Measurements from ENCODE around the gene SLC11A2. TPM values are rescaled to one million over a fixed set of nuclear protein-coding genes. Genes with fewer than 3 reads are reported as not detected.

Gene SLC11A2
- total and polyA plus RNA-seq, 2 donors (not counting 1 experiment from before 2014, with no cell fraction given) = 19.7 to 42.0 TPM

DNA sequence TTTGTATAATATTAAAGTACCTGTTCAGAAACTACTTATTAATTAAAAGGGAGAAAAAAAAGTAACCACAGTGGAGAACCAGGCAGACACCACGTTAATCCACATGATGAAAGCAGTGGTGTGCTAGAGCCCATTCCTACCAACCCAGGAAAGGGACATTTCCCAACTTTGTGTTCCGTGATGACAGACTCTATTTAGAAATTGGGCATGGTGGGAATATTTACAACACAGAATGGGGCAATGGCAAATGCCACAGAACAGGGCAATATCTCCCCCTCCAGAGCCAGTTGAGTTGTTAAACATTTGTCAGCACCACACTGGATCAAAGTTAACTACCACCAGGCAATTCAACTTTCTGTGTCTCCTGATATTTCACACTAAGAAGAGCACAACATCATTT is 75.1 kb downstream of the SLC11A2 start:
- Mint-ChIP-seq H3K27me3 (no peaks in the 10 kb centered on the region), H3K9me3 (ENCODE audit: insufficient read depth) (no peaks in the 10 kb centered on the region), H3K4me3 (no peak overlapping the region), H3K27ac (no peak overlapping the region), H3K4me1 (no peaks in the 10 kb centered on the region)
- Histone ChIP-seq H3K9me3 (ENCODE audit: control extremely low read depth in 1 of 3, control insufficient read depth in 2 of 3, insufficient read depth in 1 of 3, low read length in 2 of 3) (no peaks in the 10 kb centered on the region), H3K4me3 (ENCODE audit: control extremely low read depth in 1 of 5, extremely low read depth in 1 of 5, insufficient read depth in 1 of 5, low read depth in 2 of 5, low read length in 4 of 5) (no peak overlapping the region), H2AFZ (ENCODE audit: insufficient read depth, low read depth, low read length, poor library complexity, severe bottlenecking) (no peak overlapping the region), H3K9ac (ENCODE audit: low read length) (no peak overlapping the region), H3K27ac (ENCODE audit: low read length in 2 of 2) (no peak overlapping the region), H4K20me1 (ENCODE audit: control insufficient read depth, insufficient read depth, low read length, poor library complexity, severe bottlenecking) (no peaks in the 10 kb centered on the region), H3K79me2 (ENCODE audit: control insufficient read depth, insufficient read depth, low read length) (no peaks in the 10 kb centered on the region), H3K36me3 (replicated peaks in 1 of 2; ENCODE audit: control extremely low read depth in 1 of 2, control insufficient read depth in 1 of 2, extremely low read depth in 1 of 2, insufficient read depth in 2 of 2, low read length in 1 of 2) (no peaks in the 10 kb centered on the region), H3K4me1 (ENCODE audit: control insufficient read depth in 2 of 2, insufficient read depth in 2 of 2, low read length in 2 of 2) (no peaks in the 10 kb centered on the region), H3K27me3 (replicated peaks in 1 of 4; ENCODE audit: control extremely low read depth in 1 of 4, control insufficient read depth in 3 of 4, insufficient read depth in 4 of 4, low read length in 3 of 4) (no peaks in the 10 kb centered on the region), H3K4me2 (replicated peaks; ENCODE audit: low read depth, low read length, poor library complexity, severe bottlenecking) (no peak overlapping the region)
- no peak for ATAC-seq (ENCODE audit: low read depth)
- no peak for DNase-seq
- ChIA-PET POLR2A (interaction anchor here (0.6 kb wide), 1 partner anchor 19 kb away, joined by 4 read pairs; no protein-coding TSS in a partner anchor), CTCF (no interaction called here)
- no CpG with 5 or more reads among the region's 2 CpGs for WGBS (ENCODE audit: insufficient coverage)
- TF ChIP-seq, protein P1, sequence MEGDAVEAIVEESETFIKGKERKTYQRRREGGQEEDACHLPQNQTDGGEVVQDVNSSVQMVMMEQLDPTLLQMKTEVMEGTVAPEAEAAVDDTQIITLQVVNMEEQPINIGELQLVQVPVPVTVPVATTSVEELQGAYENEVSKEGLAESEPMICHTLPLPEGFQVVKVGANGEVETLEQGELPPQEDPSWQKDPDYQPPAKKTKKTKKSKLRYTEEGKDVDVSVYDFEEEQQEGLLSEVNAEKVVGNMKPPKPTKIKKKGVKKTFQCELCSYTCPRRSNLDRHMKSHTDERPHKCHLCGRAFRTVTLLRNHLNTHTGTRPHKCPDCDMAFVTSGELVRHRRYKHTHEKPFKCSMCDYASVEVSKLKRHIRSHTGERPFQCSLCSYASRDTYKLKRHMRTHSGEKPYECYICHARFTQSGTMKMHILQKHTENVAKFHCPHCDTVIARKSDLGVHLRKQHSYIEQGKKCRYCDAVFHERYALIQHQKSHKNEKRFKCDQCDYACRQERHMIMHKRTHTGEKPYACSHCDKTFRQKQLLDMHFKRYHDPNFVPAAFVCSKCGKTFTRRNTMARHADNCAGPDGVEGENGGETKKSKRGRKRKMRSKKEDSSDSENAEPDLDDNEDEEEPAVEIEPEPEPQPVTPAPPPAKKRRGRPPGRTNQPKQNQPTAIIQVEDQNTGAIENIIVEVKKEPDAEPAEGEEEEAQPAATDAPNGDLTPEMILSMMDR (IDR thresholded peaks at IDR 0.05) = no peak
- no peak for TF ChIP-seq EZH2 (IDR thresholded peaks at IDR 0.05; ENCODE audit: borderline replicate concordance, insufficient read depth, low read depth, low read length, poor library complexity, severe bottlenecking)
- intact Hi-C loops (cut with micrococcal nuclease) = no loop called here

DNA sequence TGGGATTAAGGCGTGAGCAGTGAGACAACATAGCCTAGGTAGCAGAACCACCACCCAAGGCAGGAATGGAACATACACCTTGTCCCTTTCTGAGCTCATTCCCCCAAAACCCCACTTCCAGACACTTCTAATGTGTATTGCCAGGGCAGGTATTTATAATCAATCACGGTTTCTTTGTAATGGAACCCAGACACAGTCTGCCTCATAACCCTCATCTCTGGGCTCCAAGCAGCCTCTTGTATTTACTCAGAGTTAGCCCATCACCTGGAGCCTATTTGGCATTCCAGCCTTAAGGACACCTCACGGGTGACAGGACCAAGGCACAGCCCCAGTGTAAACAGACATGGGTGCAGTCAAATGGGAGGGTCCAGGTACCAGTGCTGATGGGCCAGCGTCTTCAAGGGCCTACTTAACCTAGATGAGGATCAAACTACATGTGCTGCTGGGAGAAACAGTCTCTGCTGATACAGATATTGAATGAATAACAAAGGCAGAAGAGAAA is 76.3 kb downstream of the SLC11A2 start:
- H3K9me3 ChIP-seq (ENCODE audit: control extremely low read depth in 1 of 3, control insufficient read depth in 2 of 3, insufficient read depth in 1 of 3, low read length in 2 of 3) = no peaks in the 10 kb centered on the region
- H3K79me2 ChIP-seq (ENCODE audit: control insufficient read depth, insufficient read depth, low read length) = no peaks in the 10 kb centered on the region
- H3K27me3 ChIP-seq (replicated peaks in 1 of 4; ENCODE audit: control extremely low read depth in 1 of 4, control insufficient read depth in 3 of 4, insufficient read depth in 4 of 4, low read length in 3 of 4) = no peaks in the 10 kb centered on the region
- no peak overlapping the region for H3K27ac ChIP-seq (ENCODE audit: low read length in 2 of 2)
- no peaks in the 10 kb centered on the region for H3K4me1 ChIP-seq (ENCODE audit: control insufficient read depth in 2 of 2, insufficient read depth in 2 of 2, low read length in 2 of 2)
- no peak overlapping the region for H3K9ac ChIP-seq (ENCODE audit: low read length)
- no peak for DNase-seq
- H3K4me2 ChIP-seq (replicated peaks; ENCODE audit: low read depth, low read length, poor library complexity, severe bottlenecking) = no peak overlapping the region
- no peaks in the 10 kb centered on the region for H3K36me3 ChIP-seq (replicated peaks in 1 of 2; ENCODE audit: control extremely low read depth in 1 of 2, control insufficient read depth in 1 of 2, extremely low read depth in 1 of 2, insufficient read depth in 2 of 2, low read length in 1 of 2)
- H3K27ac Mint-ChIP-seq = no peak overlapping the region
- ChIA-PET POLR2A (no interaction called here), CTCF (interaction anchor here (1.2 kb wide), 1 partner anchor 124 kb away, joined by 3 read pairs; no protein-coding TSS in a partner anchor)
- H2AFZ ChIP-seq (ENCODE audit: insufficient read depth, low read depth, low read length, poor library complexity, severe bottlenecking) = no peak overlapping the region
- ATAC-seq (ENCODE audit: low read depth) = no peak
- WGBS (ENCODE audit: insufficient coverage) = 93% methylated on average over 4 of the region's 4 CpGs
- H3K4me1 Mint-ChIP-seq = no peaks in the 10 kb centered on the region
- no peaks in the 10 kb centered on the region for H4K20me1 ChIP-seq (ENCODE audit: control insufficient read depth, insufficient read depth, low read length, poor library complexity, severe bottlenecking)
- TF ChIP-seq, protein P1 (IDR thresholded peaks at IDR 0.05) = no peak
- no peak for TF ChIP-seq EZH2 (IDR thresholded peaks at IDR 0.05; ENCODE audit: borderline replicate concordance, insufficient read depth, low read depth, low read length, poor library complexity, severe bottlenecking)
- no peaks in the 10 kb centered on the region for H3K9me3 Mint-ChIP-seq (ENCODE audit: insufficient read depth)
- intact Hi-C loops (cut with micrococcal nuclease) = no loop called here
- H3K4me3 Mint-ChIP-seq = no peak overlapping the region
- H3K4me3 ChIP-seq (ENCODE audit: control extremely low read depth in 1 of 5, extremely low read depth in 1 of 5, insufficient read depth in 1 of 5, low read depth in 2 of 5, low read length in 4 of 5) = no peak overlapping the region
- H3K27me3 Mint-ChIP-seq = no peaks in the 10 kb centered on the region
